ENCODE results near the gene PTPRR. TPM values are rescaled to one million over a fixed set of nuclear protein-coding genes. Genes with fewer than 3 reads are reported as not detected.

The PTPRR gene
- 18.5 TPM for total RNA-seq

GRCh38 chr12:70920251-70920851, at the start of gene PTPRR:
Gene PTPRR (minus strand): TSS chr12:70920738. CDS start chr12:70920390, 348 bp downstream.

GRCh38 chr12:70637303-70638085, 283.0 kb downstream of the PTPRR start, which contains the start of gene PTPRB:
Gene PTPRB (minus strand): TSS chr12:70637429. CDS start chr12:70637395, 34 bp downstream.

Other genes starting within 250 kb of the PTPRR start
- gene TSPAN8, start 237.3 kb upstream of the PTPRR start, total RNA-seq = 1.4 TPM

Data from camera-type eye (tissue), 1 donor.